Neural cell (in vitro differentiated cells): Measurements from ENCODE around the gene DEGS2. TPM values are rescaled to one million over a fixed set of nuclear protein-coding genes. Genes with fewer than 3 reads are reported as not detected.

ENCODE experiments used
- H2AFZ ChIP-seq: fragments of 200-600, 300-800 bp; sonication (generic), shearing (Covaris generic); 2 replicates; pipeline ENCODE4 v1.6.0; 2014; ENCODE audit warnings: low read depth, mild to moderate bottlenecking, antibody characterized with exemption, low read length, moderate library complexity
- H3F3A ChIP-seq: fragments of 200-600 bp; shearing (Covaris generic); 2 replicates; pipeline ENCODE4 v1.6.1; 2016; ENCODE audit warnings: mild to moderate bottlenecking, moderate library complexity, mixed read lengths, antibody characterized with exemption, low read length; ENCODE audit not compliant: insufficient read depth, poor library complexity, severe bottlenecking
- H3K27ac ChIP-seq: fragments of 200-600, 300-800 bp; sonication (generic), shearing (Covaris generic); 2 replicates; pipeline ENCODE4 v1.5.1; 2014; ENCODE audit warnings: mild to moderate bottlenecking, low read length, moderate library complexity
- H3K27me3 ChIP-seq: fragments of 300-800, 200-600 bp; sonication (generic), shearing (Covaris generic); 2 replicates; pipeline ENCODE4 v1.6.0; 2014; ENCODE audit warnings: mild to moderate bottlenecking, low read depth, low read length, moderate library complexity; ENCODE audit not compliant: insufficient read depth
- H3K36me3 ChIP-seq: fragments of 300-800, 200-600 bp; sonication (generic), shearing (Covaris generic); 2 replicates; pipeline ENCODE4 v1.5.1; 2014; ENCODE audit warnings: mild to moderate bottlenecking, antibody characterized with exemption, low read length, moderate library complexity; ENCODE audit not compliant: insufficient read depth
- H3K4me2 ChIP-seq: fragments of 300-800, 200-600 bp; sonication (generic), shearing (Covaris generic); 2 replicates; pipeline ENCODE4 v1.6.0; 2014; ENCODE audit warnings: mild to moderate bottlenecking, low read length
- H3K4me3 ChIP-seq: fragments of 300-800, 200-600 bp; sonication (generic), shearing (Covaris generic); 2 replicates; pipeline ENCODE4 v1.5.1; 2014; ENCODE audit warnings: mild to moderate bottlenecking, low read length, moderate library complexity
- H3K79me2 ChIP-seq: fragments of 200-600 bp; shearing (Covaris generic); replicated peaks from 2 replicates; pipeline ENCODE4 v1.6.0; 2014; ENCODE audit warnings: mild to moderate bottlenecking, low read length, moderate library complexity; ENCODE audit not compliant: insufficient read depth
- H3K9ac ChIP-seq: fragments of 300-800, 200-600 bp; sonication (generic), shearing (Covaris generic); 2 replicates; pipeline ENCODE4 v1.6.1; 2016; ENCODE audit warnings: mild to moderate bottlenecking, low read length, mixed read lengths
- H3K9me2 ChIP-seq: fragments of 200-600 bp; shearing (Covaris generic); 2 replicates; pipeline ENCODE4 v1.6.1; 2016; ENCODE audit warnings: mild to moderate bottlenecking, low read length, mixed read lengths; ENCODE audit not compliant: insufficient read depth
- H3K9me3 ChIP-seq: fragments of 200-600, 300-800 bp; sonication (generic), shearing (Covaris generic); 2 replicates; pipeline ENCODE4 v1.6.1; 2016; ENCODE audit warnings: mild to moderate bottlenecking, mixed run types, low read length, moderate library complexity, mixed read lengths
- H4K20me1 ChIP-seq: fragments of 200-600 bp; shearing (Covaris generic); 2 replicates; pipeline ENCODE4 v1.6.1; 2016; ENCODE audit warnings: mild to moderate bottlenecking, mixed run types; ENCODE audit not compliant: insufficient read depth
- CTCF ChIP-seq: fragments of 450-650 bp; IDR thresholded peaks from 2 replicates; pipeline ENCODE4 v1.5.1; 2014; ENCODE audit warnings: antibody characterized with exemption, mild to moderate bottlenecking, moderate library complexity; ENCODE audit not compliant: poor library complexity, severe bottlenecking
- EP300 ChIP-seq: fragments of 450-650 bp; conservative IDR thresholded peaks from 2 replicates; pipeline ENCODE4 v1.6.1; 2014; ENCODE audit warnings: antibody characterized with exemption, mild to moderate bottlenecking, moderate library complexity; ENCODE audit not compliant: poor library complexity, severe bottlenecking
- EZH2 ChIP-seq: fragments of 200-600, 300-800 bp; shearing (Covaris generic), sonication (generic); IDR thresholded peaks from 2 replicates; pipeline ENCODE4 v1.6.1; 2014; ENCODE audit warnings: antibody characterized with exemption, low read length, borderline replicate concordance, mild to moderate bottlenecking; ENCODE audit not compliant: insufficient read depth, poor library complexity, severe bottlenecking
- MXI1 ChIP-seq: fragments of 450-650 bp; conservative IDR thresholded peaks from 2 replicates; pipeline ENCODE4 v1.6.1; 2014; ENCODE audit warnings: antibody characterized with exemption, mild to moderate bottlenecking; ENCODE audit not compliant: poor library complexity, severe bottlenecking
- POLR2AphosphoS5 ChIP-seq: IDR thresholded peaks from 2 replicates; pipeline ENCODE4 v1.6.1; 2012
- RAD21 ChIP-seq: fragments of 450-650 bp; conservative IDR thresholded peaks from 2 replicates; pipeline ENCODE4 v1.6.1; 2014; ENCODE audit warnings: antibody characterized with exemption, mild to moderate bottlenecking, moderate library complexity
- REST ChIP-seq: IDR thresholded peaks from 2 replicates; pipeline ENCODE4 v1.6.1; 2012; ENCODE audit warnings: borderline replicate concordance
- SMC3 ChIP-seq: fragments of 450-650 bp; conservative IDR thresholded peaks from 2 replicates; pipeline ENCODE4 v1.6.1; 2014; ENCODE audit warnings: antibody characterized with exemption, mild to moderate bottlenecking, moderate library complexity; ENCODE audit not compliant: poor library complexity
- TAF1 ChIP-seq: IDR thresholded peaks from 2 replicates; pipeline ENCODE4 v1.6.1; 2012; ENCODE audit warnings: low read depth
- polyA plus RNA-seq: library from polyadenylated mRNA; depleted of rRNA; stranded (reverse); fragments of >200 nt; gene quantifications from 2 replicates; pipeline ENCODE4 v1.2.3, GENCODE V29; 2014

Gene DEGS2
- polyA plus RNA-seq, 1 donor from 2014 or later: 0.37 TPM

GRCh38 chr14:100201701-100202100 lies 42.3 kb upstream of the DEGS2 start:
- no peaks in the 10 kb centered on the region for H3K79me2 ChIP-seq
- no peaks in the 10 kb centered on the region for H3K27me3 ChIP-seq
- H3K36me3 ChIP-seq: no peaks in the 10 kb centered on the region
- H4K20me1 ChIP-seq: no peaks in the 10 kb centered on the region
- H3K9ac ChIP-seq: no peak overlapping the region
- no peak overlapping the region for H3K4me2 ChIP-seq
- no peaks in the 10 kb centered on the region for H3F3A ChIP-seq
- H3K27ac ChIP-seq: no peak overlapping the region
- TF ChIP-seq REST (no peak), EZH2 (no peak), RAD21 (no peak), EP300 (no peak)
- H2AFZ ChIP-seq: no peak overlapping the region
- no peaks in the 10 kb centered on the region for H3K9me2 ChIP-seq
- H3K9me3 ChIP-seq: no peaks in the 10 kb centered on the region
- H3K4me3 ChIP-seq: no peak overlapping the region

- Histone ChIP-seq H4K20me1 (no peaks in the 10 kb centered on the region), H3K79me2 (no peaks in the 10 kb centered on the region), H3K27me3 (no peaks in the 10 kb centered on the region), H2AFZ (no peak overlapping the region), H3K27ac (no peak overlapping the region), H3K4me2 (no peak overlapping the region), H3K9me3 (no peaks in the 10 kb centered on the region), H3F3A (no peaks in the 10 kb centered on the region), H3K36me3 (no peaks in the 10 kb centered on the region), H3K4me3 (no peak overlapping the region), H3K9ac (no peak overlapping the region), H3K9me2 (no peaks in the 10 kb centered on the region)
- TF ChIP-seq EZH2: no peak
- TF ChIP-seq POLR2AphosphoS5: no peak
- no peak for TF ChIP-seq REST
- TF ChIP-seq EP300: no peak
- TF ChIP-seq TAF1: no peak
- no peak for TF ChIP-seq RAD21
- TF ChIP-seq SMC3: no peak
- no peak for TF ChIP-seq MXI1
- TF ChIP-seq CTCF: no peak
Measured at GRCh38 chr14:100200311-100200710, 40.9 kb upstream of the DEGS2 start.
